ENCODE data around the gene KIAA1217.

KIAA1217 gene

GRCh38 chr10:24456322-24456721 is 247.4 kb downstream of the KIAA1217 start:
- Histone ChIP-seq H3K79me2 (ENCODE audit: insufficient read depth, low read depth) (no peaks in the 10 kb centered on the region), H3K27ac (no peak overlapping the region), H2AFZ (ENCODE audit: low read depth) (no peak overlapping the region), H3K4me1 (ENCODE audit: low read depth, poor library complexity, severe bottlenecking) (peaks cover 25% of the 10 kb centered on the region), H3K9ac (no peak overlapping the region), H3K27me3 (ENCODE audit: insufficient read depth, low read depth) (no peaks in the 10 kb centered on the region), H3K4me3 (IDR thresholded peaks at IDR 0.05; ENCODE audit: insufficient read depth, low read depth, low read length) (no peak overlapping the region), H4K20me1 (ENCODE audit: insufficient read depth) (no peaks in the 10 kb centered on the region), H3K4me2 (no peak overlapping the region), H3K36me3 (ENCODE audit: insufficient read depth) (no peaks in the 10 kb centered on the region)
- no peak for TF ChIP-seq CTCF (conservative IDR thresholded peaks at IDR 0.05; ENCODE audit: low read depth, low read length)

DNA sequence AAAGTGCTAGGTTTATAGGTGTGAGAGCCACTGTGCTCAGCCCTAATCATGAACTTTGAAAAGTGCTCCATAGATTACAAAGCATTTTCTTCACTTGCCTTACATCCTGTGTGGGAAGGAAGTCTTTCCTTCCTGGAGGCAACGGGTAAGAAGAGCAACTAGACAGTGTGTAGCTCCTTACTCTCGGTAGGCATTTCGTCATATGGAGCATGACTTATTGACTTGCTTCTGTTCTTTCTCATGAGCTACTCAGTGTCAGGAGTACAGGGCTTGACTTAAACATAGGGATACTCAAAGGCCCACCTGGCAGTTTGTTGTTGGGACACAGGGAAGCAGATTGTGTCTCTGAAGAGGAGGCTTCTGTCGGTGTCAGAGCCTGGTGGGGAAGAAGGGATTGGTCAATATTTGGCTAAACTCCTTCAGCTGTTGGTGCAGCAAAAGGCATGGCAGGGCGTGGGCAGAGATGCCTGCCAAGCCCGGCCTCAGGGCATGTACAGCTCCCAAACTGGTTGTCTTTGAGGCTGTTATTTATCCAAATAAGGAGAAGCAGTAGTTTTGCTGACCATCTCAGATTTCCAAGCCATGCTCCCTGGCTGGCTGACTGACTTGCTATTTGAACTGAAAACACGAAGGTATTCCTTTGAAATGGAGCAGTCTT is 248.9 kb downstream of the KIAA1217 start:
- Histone ChIP-seq H3K79me2 (ENCODE audit: insufficient read depth, low read depth) (no peaks in the 10 kb centered on the region), H3K9ac (no peak overlapping the region), H3K4me2 (no peak overlapping the region)

DNA sequence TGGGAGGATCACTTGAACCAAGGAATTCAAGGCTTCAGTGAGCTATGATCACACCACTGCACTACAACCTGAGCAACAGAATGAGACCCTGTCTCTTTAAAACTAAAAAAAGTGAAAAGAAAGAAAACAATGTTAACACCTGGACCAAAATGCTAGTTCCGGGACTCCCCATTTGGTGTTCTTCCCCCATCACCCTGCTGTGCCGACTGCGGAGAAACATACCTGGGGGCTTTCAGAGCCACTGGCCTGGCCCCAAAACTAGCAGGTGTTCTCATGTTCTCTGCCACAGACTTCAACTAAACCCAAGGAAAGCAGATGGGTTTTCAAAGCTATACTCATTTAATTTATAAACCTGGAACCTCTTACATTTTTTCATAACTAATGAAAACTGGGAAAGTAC is 250.9 kb downstream of the KIAA1217 start:
- H3K4me2 ChIP-seq = peak overlapping the region; percentile 43
- no peaks in the 10 kb centered on the region for H3K79me2 ChIP-seq (ENCODE audit: insufficient read depth, low read depth)
- no peak overlapping the region for H3K4me3 ChIP-seq (IDR thresholded peaks at IDR 0.05; ENCODE audit: insufficient read depth, low read depth, low read length)
- no peak overlapping the region for H3K9ac ChIP-seq
- no peaks in the 10 kb centered on the region for H4K20me1 ChIP-seq (ENCODE audit: insufficient read depth)
- no peaks in the 10 kb centered on the region for H3K27me3 ChIP-seq (ENCODE audit: insufficient read depth, low read depth)
- no peak overlapping the region for H3K27ac ChIP-seq
- H2AFZ ChIP-seq (ENCODE audit: low read depth) = no peak overlapping the region
- H3K4me1 ChIP-seq (ENCODE audit: low read depth, poor library complexity, severe bottlenecking) = peaks cover 25% of the 10 kb centered on the region
- no peaks in the 10 kb centered on the region for H3K36me3 ChIP-seq (ENCODE audit: insufficient read depth)
- no peak for TF ChIP-seq CTCF (conservative IDR thresholded peaks at IDR 0.05; ENCODE audit: low read depth, low read length)

More for the DNA sequence above, 248.9 kb downstream of the KIAA1217 start:
- no peak overlapping the region for H2AFZ ChIP-seq (ENCODE audit: low read depth)
- no peak for TF ChIP-seq CTCF (conservative IDR thresholded peaks at IDR 0.05; ENCODE audit: low read depth, low read length)
- H3K4me1 ChIP-seq (ENCODE audit: low read depth, poor library complexity, severe bottlenecking) = peaks cover 25% of the 10 kb centered on the region
- H3K27me3 ChIP-seq (ENCODE audit: insufficient read depth, low read depth) = no peaks in the 10 kb centered on the region
- no peak overlapping the region for H3K27ac ChIP-seq
- H4K20me1 ChIP-seq (ENCODE audit: insufficient read depth) = no peaks in the 10 kb centered on the region
- no peaks in the 10 kb centered on the region for H3K36me3 ChIP-seq (ENCODE audit: insufficient read depth)
- H3K4me3 ChIP-seq (IDR thresholded peaks at IDR 0.05; ENCODE audit: insufficient read depth, low read depth, low read length) = no peak overlapping the region

GRCh38 chr10:24462291-24462813 is 253.4 kb downstream of the KIAA1217 start:
- Histone ChIP-seq H3K79me2 (ENCODE audit: insufficient read depth, low read depth) (no peaks in the 10 kb centered on the region), H3K27me3 (ENCODE audit: insufficient read depth, low read depth) (no peaks in the 10 kb centered on the region), H3K9ac (no peak overlapping the region), H2AFZ (ENCODE audit: low read depth) (no peak overlapping the region), H4K20me1 (ENCODE audit: insufficient read depth) (no peaks in the 10 kb centered on the region), H3K4me1 (ENCODE audit: low read depth, poor library complexity, severe bottlenecking) (peaks cover 51% of the 10 kb centered on the region), H3K4me2 (no peak overlapping the region), H3K27ac (no peak overlapping the region), H3K36me3 (ENCODE audit: insufficient read depth) (no peaks in the 10 kb centered on the region), H3K4me3 (IDR thresholded peaks at IDR 0.05; ENCODE audit: insufficient read depth, low read depth, low read length) (no peak overlapping the region)
- TF ChIP-seq CTCF (conservative IDR thresholded peaks at IDR 0.05; ENCODE audit: low read depth, low read length) = no peak

All from KMS-11 (cell line).